ENCODE results near the gene NISCH. TPM values are rescaled to one million over a fixed set of nuclear protein-coding genes. Genes with fewer than 3 reads are reported as not detected.
A peak's percentile ranks its signal among the peaks of the same experiment; 100 is the strongest.

NISCH gene
- total and polyA plus RNA-seq, 5 donors from 2014 or later = 12.6 to 168 (median 16.4) TPM

DNA sequence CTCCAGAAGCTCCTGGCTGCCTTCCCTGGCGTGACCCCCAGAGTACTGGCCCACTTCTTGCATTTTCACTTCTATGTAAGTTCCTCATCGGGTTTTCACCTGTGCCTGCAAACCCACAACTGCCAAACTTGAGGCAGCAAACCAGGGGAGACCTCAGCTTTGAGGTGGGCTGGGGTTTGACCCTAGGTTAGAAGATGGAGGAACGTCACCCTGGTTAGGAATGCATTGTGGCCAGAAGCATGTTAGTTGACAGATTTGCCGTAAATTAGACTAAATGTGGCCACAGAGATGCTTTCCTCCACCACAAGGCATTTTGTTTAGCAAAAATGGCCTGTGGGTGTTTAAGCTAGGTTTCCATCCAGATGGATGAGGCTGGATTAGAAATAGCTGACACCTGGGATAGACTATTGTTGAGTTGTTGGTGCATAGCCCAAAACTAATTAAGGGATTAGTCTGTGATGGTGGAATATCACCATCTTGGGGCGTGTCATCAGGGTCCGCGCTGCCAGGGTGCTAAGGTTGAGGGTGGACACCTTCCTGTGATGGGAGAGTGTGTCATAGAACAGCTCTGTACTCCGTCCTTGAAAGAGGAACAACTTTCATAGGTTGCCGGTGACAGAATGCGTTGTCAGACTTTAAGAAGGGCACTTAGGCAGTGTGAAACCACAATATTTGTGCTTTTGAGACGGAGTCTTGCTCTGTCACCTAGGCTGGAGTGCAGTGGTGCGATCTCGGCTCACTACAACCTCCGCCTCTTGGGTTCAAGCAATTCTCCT lies 3.6 kb downstream of the NISCH start:
- H3K9me3 ChIP-seq (ENCODE audit: control insufficient read depth in 2 of 2, low read length in 2 of 2) = no peaks in the 10 kb centered on the region
- DNase-seq (no peak), ATAC-seq (ENCODE audit: low read depth in 2 of 2) (no peak)
- H3K27ac ChIP-seq (ENCODE audit: insufficient read depth, low read length, poor library complexity, severe bottlenecking) = no peak overlapping the region
- Mint-ChIP-seq H3K4me1 (peaks cover 0 to 57% (median 37%) of the 10 kb centered on the region in 4 donors), H3K27me3 (peaks cover 5% of the 10 kb centered on the region), H3K9me3 (peaks cover 0 to 2% (median 0%) of the 10 kb centered on the region in 7 donors), H3K36me3 (peaks cover 15% of the 10 kb centered on the region), H3K4me3 (peak overlapping the region in 2 of 4 donors; percentile 43), H3K27ac (peak overlapping the region in 1 of 3 donors; percentile 46)
- no peaks in the 10 kb centered on the region for H3K27me3 ChIP-seq (ENCODE audit: control insufficient read depth, insufficient read depth, low read length)
- H3K4me1 ChIP-seq (ENCODE audit: control insufficient read depth, insufficient read depth, low read length, poor library complexity, severe bottlenecking) = peaks cover 36% of the 10 kb centered on the region
- no peak overlapping the region for H3K4me3 ChIP-seq (ENCODE audit: low read depth, low read length)
- peaks cover 47% of the 10 kb centered on the region for H3K36me3 ChIP-seq (ENCODE audit: control insufficient read depth, insufficient read depth, low read length)

DNA sequence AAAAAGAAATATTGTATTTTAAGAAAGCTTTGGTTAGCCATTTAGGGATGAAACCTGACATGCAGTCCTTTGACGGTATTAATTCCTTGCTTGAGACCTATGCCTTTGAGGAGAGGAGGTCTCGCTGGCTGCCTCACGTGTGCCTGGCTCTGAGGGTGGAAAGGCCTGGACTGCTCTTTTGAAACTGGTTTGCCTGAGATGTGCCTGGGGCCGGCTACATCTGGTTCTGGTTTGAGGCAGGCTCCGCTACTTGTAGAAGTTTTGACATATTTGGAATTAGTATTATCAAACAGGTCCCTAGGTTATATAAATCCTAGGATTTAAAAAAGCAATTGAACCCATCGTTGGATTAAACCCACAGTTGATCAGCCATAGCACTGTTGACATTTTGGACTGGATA lies 6.5 kb downstream of the NISCH start:
- Mint-ChIP-seq H3K36me3 (peaks cover 15% of the 10 kb centered on the region), H3K4me3 (no peak overlapping the region), H3K9me3 (peaks cover 0 to 1% (median 0%) of the 10 kb centered on the region in 7 donors), H3K27ac (peak overlapping the region in 1 of 3 donors; percentile 49), H3K4me1 (peaks cover 0 to 52% (median 30%) of the 10 kb centered on the region in 4 donors), H3K27me3 (no peaks in the 10 kb centered on the region)
- DNase-seq = no peak
- H3K4me1 ChIP-seq (ENCODE audit: control insufficient read depth, insufficient read depth, low read length, poor library complexity, severe bottlenecking) = peaks cover 12% of the 10 kb centered on the region
- no peak overlapping the region for H3K4me3 ChIP-seq (ENCODE audit: low read depth, low read length)
- H3K9me3 ChIP-seq (ENCODE audit: control insufficient read depth in 2 of 2, low read length in 2 of 2) = no peaks in the 10 kb centered on the region
- no peaks in the 10 kb centered on the region for H3K27me3 ChIP-seq (ENCODE audit: control insufficient read depth, insufficient read depth, low read length)
- peaks cover 62% of the 10 kb centered on the region for H3K36me3 ChIP-seq (ENCODE audit: control insufficient read depth, insufficient read depth, low read length)
- ATAC-seq (ENCODE audit: low read depth in 2 of 2) = no peak
- no peak overlapping the region for H3K27ac ChIP-seq (ENCODE audit: insufficient read depth, low read length, poor library complexity, severe bottlenecking)

DNA sequence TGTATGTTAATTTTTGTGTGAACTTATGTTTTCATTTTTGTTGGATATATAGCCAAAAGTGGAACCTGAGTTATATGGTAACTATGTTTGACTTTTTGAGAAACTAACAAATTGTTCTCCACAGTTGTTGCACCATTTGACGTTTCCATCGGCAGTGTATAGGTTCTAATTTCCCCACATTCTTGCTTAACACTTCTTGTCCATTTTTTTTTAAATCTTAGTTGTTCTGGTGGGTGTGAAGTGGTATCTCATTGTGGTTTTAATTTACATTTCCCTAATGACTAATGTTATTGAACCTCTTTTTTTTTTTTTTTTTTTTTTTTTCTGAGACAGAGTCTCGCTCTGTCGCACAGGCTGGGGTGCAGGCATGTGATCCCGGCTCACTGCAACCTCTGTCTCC lies 8.0 kb downstream of the NISCH start:
- H3K36me3 ChIP-seq (ENCODE audit: control insufficient read depth, insufficient read depth, low read length) = peaks cover 58% of the 10 kb centered on the region
- H3K27me3 ChIP-seq (ENCODE audit: control insufficient read depth, insufficient read depth, low read length) = no peaks in the 10 kb centered on the region
- Mint-ChIP-seq H3K27me3 (no peaks in the 10 kb centered on the region), H3K36me3 (peaks cover 12% of the 10 kb centered on the region), H3K27ac (peak overlapping the region in 2 of 3 donors; percentile 20 to 62), H3K9me3 (peaks cover 0 to 1% (median 0%) of the 10 kb centered on the region in 7 donors), H3K4me3 (peak overlapping the region in 1 of 4 donors; percentile 27), H3K4me1 (peaks cover 0 to 36% (median 24%) of the 10 kb centered on the region in 4 donors)
- DNase-seq = no peak
- H3K4me1 ChIP-seq (ENCODE audit: control insufficient read depth, insufficient read depth, low read length, poor library complexity, severe bottlenecking) = no peaks in the 10 kb centered on the region
- no peak overlapping the region for H3K4me3 ChIP-seq (ENCODE audit: low read depth, low read length)
- no peak overlapping the region for H3K27ac ChIP-seq (ENCODE audit: insufficient read depth, low read length, poor library complexity, severe bottlenecking)
- no peaks in the 10 kb centered on the region for H3K9me3 ChIP-seq (ENCODE audit: control insufficient read depth in 2 of 2, low read length in 2 of 2)
- ATAC-seq (ENCODE audit: low read depth in 2 of 2) = no peak

DNA sequence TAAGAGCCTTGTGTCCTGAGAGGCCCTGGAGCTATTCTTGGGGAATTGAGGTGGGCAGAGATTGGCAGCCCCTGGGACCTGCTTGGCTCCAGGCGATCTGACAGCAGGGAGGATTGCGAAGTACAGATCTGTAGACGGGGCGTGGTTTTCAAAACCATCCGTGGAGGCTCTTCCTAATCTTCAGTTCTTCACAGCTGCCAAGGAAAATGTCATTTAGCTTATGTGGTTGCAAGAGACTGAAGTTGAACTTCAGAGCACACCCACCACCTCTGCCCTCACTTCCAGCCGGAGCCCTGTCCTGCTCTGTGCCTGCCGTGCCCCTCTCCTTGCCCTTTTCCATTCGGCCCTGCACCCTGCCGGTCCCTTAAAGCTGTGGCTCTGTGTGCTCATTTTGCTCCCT lies 12.9 kb downstream of the NISCH start:
- no peak for ATAC-seq (ENCODE audit: low read depth in 2 of 2)
- H3K9me3 ChIP-seq (ENCODE audit: control insufficient read depth in 2 of 2, low read length in 2 of 2) = no peaks in the 10 kb centered on the region
- H3K4me1 ChIP-seq (ENCODE audit: control insufficient read depth, insufficient read depth, low read length, poor library complexity, severe bottlenecking) = no peaks in the 10 kb centered on the region
- no peak for DNase-seq
- peaks cover 0 to 20% (median 16%) of the 10 kb centered on the region in 4 donors for H3K4me1 Mint-ChIP-seq
- H3K9me3 Mint-ChIP-seq = no peaks in the 10 kb centered on the region
- peaks cover 58% of the 10 kb centered on the region for H3K36me3 ChIP-seq (ENCODE audit: control insufficient read depth, insufficient read depth, low read length)
- no peaks in the 10 kb centered on the region for H3K27me3 ChIP-seq (ENCODE audit: control insufficient read depth, insufficient read depth, low read length)
- H3K36me3 Mint-ChIP-seq = peaks cover 8% of the 10 kb centered on the region
- no peaks in the 10 kb centered on the region for H3K27me3 Mint-ChIP-seq
- H3K27ac Mint-ChIP-seq = peak overlapping the region; percentile 12 to 82 (median 47)
- H3K4me3 ChIP-seq (ENCODE audit: low read depth, low read length) = no peak overlapping the region
- H3K27ac ChIP-seq (ENCODE audit: insufficient read depth, low read length, poor library complexity, severe bottlenecking) = no peak overlapping the region
- H3K4me3 Mint-ChIP-seq = no peak overlapping the region

DNA sequence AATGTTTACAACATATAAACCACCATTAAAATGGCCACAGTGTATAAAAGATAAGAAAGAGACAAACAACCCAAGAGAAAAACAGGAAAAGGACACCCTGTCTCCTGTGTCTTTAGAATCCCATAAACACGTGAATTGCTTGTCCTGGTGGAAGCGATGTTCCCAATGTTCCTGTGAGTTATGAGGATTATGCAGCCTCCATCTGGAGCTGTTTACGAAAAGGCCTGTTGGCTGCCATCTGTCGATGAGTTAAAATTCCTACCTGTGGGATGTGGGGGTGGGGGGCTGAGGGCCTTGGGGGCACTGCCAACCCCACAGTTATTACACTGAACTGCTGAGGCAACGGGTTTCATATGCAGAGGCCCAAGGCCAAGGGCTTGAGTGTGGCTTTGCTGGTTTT lies 13.6 kb downstream of the NISCH start:
- Histone ChIP-seq H3K27me3 (ENCODE audit: control insufficient read depth, insufficient read depth, low read length) (no peaks in the 10 kb centered on the region), H3K36me3 (ENCODE audit: control insufficient read depth, insufficient read depth, low read length) (peaks cover 63% of the 10 kb centered on the region), H3K4me1 (ENCODE audit: control insufficient read depth, insufficient read depth, low read length, poor library complexity, severe bottlenecking) (no peaks in the 10 kb centered on the region), H3K4me3 (ENCODE audit: low read depth, low read length) (no peak overlapping the region), H3K9me3 (ENCODE audit: control insufficient read depth in 2 of 2, low read length in 2 of 2) (no peaks in the 10 kb centered on the region), H3K27ac (ENCODE audit: insufficient read depth, low read length, poor library complexity, severe bottlenecking) (no peak overlapping the region)
- no peaks in the 10 kb centered on the region for H3K27me3 Mint-ChIP-seq
- H3K4me3 Mint-ChIP-seq = no peak overlapping the region
- peak overlapping the region in 2 of 3 donors; percentile 12 to 59 for H3K27ac Mint-ChIP-seq
- ATAC-seq (ENCODE audit: low read depth in 2 of 2) (no peak), DNase-seq (no peak)
- H3K36me3 Mint-ChIP-seq = peaks cover 11% of the 10 kb centered on the region
- no peaks in the 10 kb centered on the region for H3K9me3 Mint-ChIP-seq
- peaks cover 0 to 18% (median 15%) of the 10 kb centered on the region in 4 donors for H3K4me1 Mint-ChIP-seq

DNA sequence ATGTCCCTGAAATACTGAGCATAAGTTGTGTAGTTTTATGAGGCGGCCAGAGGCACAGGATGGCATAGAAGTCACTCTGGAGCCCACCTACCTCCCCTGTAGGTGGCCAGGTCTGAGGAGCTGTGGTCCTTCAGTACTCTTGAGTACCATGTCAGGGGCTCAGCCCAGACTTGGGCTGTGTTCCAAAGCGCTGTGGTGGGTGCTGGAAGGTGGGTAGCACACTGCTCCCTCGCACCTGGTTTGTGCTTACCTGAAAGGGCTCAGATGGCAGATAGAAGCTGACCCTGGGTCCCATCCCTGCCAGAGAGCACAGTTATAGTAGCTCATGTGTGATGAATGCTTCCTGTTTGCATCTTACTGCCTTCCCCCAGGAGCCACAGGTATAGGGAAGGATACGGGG lies 15.5 kb downstream of the NISCH start:
- H3K4me1 Mint-ChIP-seq = peaks cover 0 to 13% (median 9%) of the 10 kb centered on the region in 4 donors
- H3K36me3 Mint-ChIP-seq = peaks cover 15% of the 10 kb centered on the region
- no peaks in the 10 kb centered on the region for H3K27me3 ChIP-seq (ENCODE audit: control insufficient read depth, insufficient read depth, low read length)
- no peaks in the 10 kb centered on the region for H3K27me3 Mint-ChIP-seq
- DNase-seq = no peak
- H3K9me3 Mint-ChIP-seq = no peaks in the 10 kb centered on the region
- H3K9me3 ChIP-seq (ENCODE audit: control insufficient read depth in 2 of 2, low read length in 2 of 2) = no peaks in the 10 kb centered on the region
- no peak for ATAC-seq (ENCODE audit: low read depth in 2 of 2)
- H3K4me3 Mint-ChIP-seq = no peak overlapping the region
- peak overlapping the region in 1 of 3 donors; percentile 74 for H3K27ac Mint-ChIP-seq
- no peak overlapping the region for H3K4me3 ChIP-seq (ENCODE audit: low read depth, low read length)
- H3K36me3 ChIP-seq (ENCODE audit: control insufficient read depth, insufficient read depth, low read length) = peaks cover 66% of the 10 kb centered on the region
- no peak overlapping the region for H3K27ac ChIP-seq (ENCODE audit: insufficient read depth, low read length, poor library complexity, severe bottlenecking)
- no peaks in the 10 kb centered on the region for H3K4me1 ChIP-seq (ENCODE audit: control insufficient read depth, insufficient read depth, low read length, poor library complexity, severe bottlenecking)

DNA sequence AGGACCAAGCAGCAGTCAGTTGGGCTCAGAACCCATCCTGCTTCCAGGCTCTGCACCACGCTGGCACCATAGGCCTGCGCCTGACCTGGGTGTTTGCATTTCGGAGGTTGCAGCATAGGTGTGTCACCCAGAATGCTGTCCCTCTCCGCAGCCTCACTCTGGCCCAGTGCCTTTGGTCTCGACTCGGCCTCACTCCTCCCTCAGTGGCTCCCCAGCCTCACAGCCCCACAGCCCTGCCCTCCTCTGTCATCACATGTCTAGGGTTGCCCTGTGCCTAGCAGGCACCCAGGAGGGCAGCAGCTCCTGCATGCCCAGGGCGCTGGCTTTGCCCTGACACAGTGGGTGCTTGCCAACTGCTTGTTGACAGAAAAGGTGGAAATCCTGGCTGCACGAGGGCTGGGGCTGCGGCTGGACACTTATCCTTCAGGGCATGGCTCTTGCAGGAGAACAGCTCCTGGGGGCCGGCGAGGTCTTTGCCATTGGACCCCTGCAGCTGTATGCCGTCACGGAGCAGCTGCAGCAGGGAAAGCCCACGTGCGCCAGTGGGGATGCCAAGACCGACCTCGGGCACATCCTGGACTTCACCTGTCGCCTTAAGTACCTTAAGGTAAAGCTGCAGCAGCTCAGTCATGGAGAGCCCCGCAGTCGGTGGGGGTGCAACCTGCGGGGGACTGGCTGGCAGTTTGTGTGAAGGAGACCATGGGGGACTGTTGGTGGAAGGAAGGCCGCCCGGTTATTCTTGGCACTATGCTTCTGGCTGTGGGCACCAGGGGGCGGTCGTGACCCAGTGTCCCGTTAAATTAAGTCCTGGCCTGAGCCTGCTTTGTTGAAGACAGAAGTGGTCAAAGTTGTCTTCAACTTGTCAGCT lies 16.2 kb downstream of the NISCH start:
- ATAC-seq (ENCODE audit: low read depth in 2 of 2) = no peak
- H3K4me1 Mint-ChIP-seq = peaks cover 0 to 10% (median 7%) of the 10 kb centered on the region in 4 donors

More for the DNA sequence above, 16.2 kb downstream of the NISCH start:
- no peaks in the 10 kb centered on the region for H3K4me1 ChIP-seq (ENCODE audit: control insufficient read depth, insufficient read depth, low read length, poor library complexity, severe bottlenecking)
- Mint-ChIP-seq H3K36me3 (peaks cover 15% of the 10 kb centered on the region), H3K4me3 (no peak overlapping the region), H3K9me3 (no peaks in the 10 kb centered on the region), H3K27me3 (no peaks in the 10 kb centered on the region), H3K27ac (no peak overlapping the region)
- H3K27ac ChIP-seq (ENCODE audit: insufficient read depth, low read length, poor library complexity, severe bottlenecking) = no peak overlapping the region
- no peak overlapping the region for H3K4me3 ChIP-seq (ENCODE audit: low read depth, low read length)
- H3K9me3 ChIP-seq (ENCODE audit: control insufficient read depth in 2 of 2, low read length in 2 of 2) = no peaks in the 10 kb centered on the region
- H3K27me3 ChIP-seq (ENCODE audit: control insufficient read depth, insufficient read depth, low read length) = no peaks in the 10 kb centered on the region
- peak in 1 of 3 donors; percentile 38 for DNase-seq
- H3K36me3 ChIP-seq (ENCODE audit: control insufficient read depth, insufficient read depth, low read length) = peaks cover 72% of the 10 kb centered on the region

Data from CD4-positive, CD25-positive, alpha-beta regulatory T cell (primary cell).